ENCODE data around the gene RNF112. TPM values are rescaled to one million over a fixed set of nuclear protein-coding genes. Genes with fewer than 3 reads are reported as not detected.

Gene RNF112
- total RNA-seq, 6 donors from 2014 or later: 0.69 to 6.3 (median 2.1) TPM

GRCh38 chr17:19381741-19382444 lies 29.1 kb upstream of the RNF112 start:
- peak overlapping the region in 3 of 4 donors; percentile 49 to 87 (median 57) for H3K27ac ChIP-seq
- TF ChIP-seq EP300 (IDR thresholded peaks at IDR 0.05) (no peak), POLR2AphosphoS5 (IDR thresholded peaks at IDR 0.05) (no peak), CTCF (IDR thresholded peaks at IDR 0.05) (no peak), POLR2A (IDR thresholded peaks at IDR 0.05) (no peak)

GRCh38 chr17:19382531-19383444 lies 28.2 kb upstream of the RNF112 start:
- WGBS, 2 donors: 84 to 88% methylated on average over 8 to 12 of the region's 13 CpGs
- Histone ChIP-seq H3K36me3 (peaks cover 20 to 62% (median 49%) of the 10 kb centered on the region in 4 donors), H3K27ac (peak overlapping the region in 3 of 4 donors; percentile 49 to 87 (median 57)), H3K27me3 (no peaks in the 10 kb centered on the region), H3K4me1 (peaks cover 48 to 63% (median 52%) of the 10 kb centered on the region in 4 donors), H3K9me3 (no peaks in the 10 kb centered on the region), H3K4me3 (no peak overlapping the region)
- DNase-seq (no peak), ATAC-seq (ENCODE audit: low FRiP score in 2 of 2) (no peak)
- TF ChIP-seq POLR2AphosphoS5 (IDR thresholded peaks at IDR 0.05) (no peak), EP300 (IDR thresholded peaks at IDR 0.05) (no peak), POLR2A (IDR thresholded peaks at IDR 0.05) (no peak), CTCF (IDR thresholded peaks at IDR 0.05) (no peak)

More at GRCh38 chr17:19381741-19382444, 29.1 kb upstream of the RNF112 start:
- no peak overlapping the region for H3K4me3 ChIP-seq
- no peaks in the 10 kb centered on the region for H3K9me3 ChIP-seq
- WGBS, 2 donors: 88 to 93% methylated on average over 24 to 31 of the region's 31 CpGs
- ATAC-seq (ENCODE audit: low FRiP score in 2 of 2) (no peak), DNase-seq (peak in 1 of 2 donors; percentile 84)
- H3K4me1 ChIP-seq: peaks cover 41 to 58% (median 48%) of the 10 kb centered on the region in 4 donors
- peaks cover 20 to 62% (median 49%) of the 10 kb centered on the region in 4 donors for H3K36me3 ChIP-seq
- H3K27me3 ChIP-seq: no peaks in the 10 kb centered on the region

- TF ChIP-seq EP300 (IDR thresholded peaks at IDR 0.05): no peak
- Histone ChIP-seq H3K36me3 (peaks cover 20 to 62% (median 49%) of the 10 kb centered on the region in 4 donors), H3K27ac (peak overlapping the region; percentile 74 to 87 (median 78)), H3K27me3 (no peaks in the 10 kb centered on the region), H3K4me1 (peaks cover 55 to 61% (median 60%) of the 10 kb centered on the region in 4 donors), H3K4me3 (no peak overlapping the region), H3K9me3 (no peaks in the 10 kb centered on the region)
- ATAC-seq (ENCODE audit: low FRiP score in 2 of 2) (no peak), DNase-seq (no peak)
- WGBS, 2 donors: 76 to 84% methylated on average over 6 of the region's 6 CpGs
Measured at GRCh38 chr17:19383681-19384470, 27.2 kb upstream of the RNF112 start.

GRCh38 chr17:19384723-19385391 lies 26.2 kb upstream of the RNF112 start:
- H3K4me3 ChIP-seq: peak overlapping the region in 1 of 4 donors; percentile 1
- peaks cover 20 to 59% (median 47%) of the 10 kb centered on the region in 4 donors for H3K36me3 ChIP-seq

More at GRCh38 chr17:19384723-19385391, 26.2 kb upstream of the RNF112 start:
- 58 to 70% methylated on average over 5 to 16 of the region's 16 CpGs for WGBS, 2 donors
- Histone ChIP-seq H3K27me3 (no peaks in the 10 kb centered on the region), H3K4me1 (peaks cover 50 to 57% (median 50%) of the 10 kb centered on the region in 4 donors), H3K9me3 (no peaks in the 10 kb centered on the region), H3K27ac (peak overlapping the region; percentile 74 to 87 (median 78))
- DNase-seq: peak; percentile 44 to 80
- peak in 1 of 4 donors; percentile 41 for TF ChIP-seq POLR2A (IDR thresholded peaks at IDR 0.05)
- no peak for TF ChIP-seq CTCF (IDR thresholded peaks at IDR 0.05)
- peak in 1 of 4 donors; percentile 6 for TF ChIP-seq EP300 (IDR thresholded peaks at IDR 0.05)
- TF ChIP-seq POLR2AphosphoS5 (IDR thresholded peaks at IDR 0.05): peak; percentile 59 to 70
- peak; percentile 48 to 52 for ATAC-seq (ENCODE audit: low FRiP score in 2 of 2)

Data from upper lobe of left lung (tissue), 6 donors.